HG02610 (cell line): ENCODE data around the gene LRMDA.

Source experiments
- ATAC-seq: cut with Tn5 transposase; IDR thresholded peaks from one replicate; pipeline ENCODE4 v1.9.1; 2021; ENCODE audit warnings: mild to moderate bottlenecking, moderate library complexity; ENCODE audit not compliant: unreplicated experiment

Gene LRMDA

GRCh38 chr10:75694790-75695189 lies 263.4 kb downstream of the LRMDA start:
- no peak for ATAC-seq

- no peak for ATAC-seq
These were observed 264.6 kb downstream of the LRMDA start for GRCh38 chr10:75695994-75696393.

- no peak for ATAC-seq
These were observed 265.1 kb downstream of the LRMDA start for GRCh38 chr10:75696536-75696935.

GRCh38 chr10:75703191-75703854 lies 271.9 kb downstream of the LRMDA start:
- ATAC-seq: no peak

- no peak for ATAC-seq
These were observed 274.0 kb downstream of the LRMDA start for GRCh38 chr10:75705426-75705825.

GRCh38 chr10:75707080-75707840 lies 275.8 kb downstream of the LRMDA start:
- ATAC-seq: no peak

- no peak for ATAC-seq
These were observed 276.6 kb downstream of the LRMDA start for GRCh38 chr10:75708060-75708459.

GRCh38 chr10:75709245-75709644 lies 277.8 kb downstream of the LRMDA start:
- ATAC-seq: no peak

- no peak for ATAC-seq
These were observed 278.4 kb downstream of the LRMDA start for GRCh38 chr10:75709811-75710210.

GRCh38 chr10:75712242-75712880 lies 280.9 kb downstream of the LRMDA start:
- ATAC-seq: no peak

- ATAC-seq: no peak
These were observed 285.1 kb downstream of the LRMDA start for GRCh38 chr10:75716506-75716905.

- no peak for ATAC-seq
These were observed 285.9 kb downstream of the LRMDA start for GRCh38 chr10:75717126-75717916.

- no peak for ATAC-seq
These were observed 287.6 kb downstream of the LRMDA start for GRCh38 chr10:75718991-75719390.

GRCh38 chr10:75720157-75720556 lies 288.7 kb downstream of the LRMDA start:
- ATAC-seq: no peak

GRCh38 chr10:75722020-75722419 lies 290.6 kb downstream of the LRMDA start:
- ATAC-seq: no peak

GRCh38 chr10:75722609-75723008 lies 291.2 kb downstream of the LRMDA start:
- no peak for ATAC-seq

- no peak for ATAC-seq
These were observed 292.0 kb downstream of the LRMDA start for GRCh38 chr10:75723319-75723980.

GRCh38 chr10:75724047-75724446 lies 292.6 kb downstream of the LRMDA start:
- ATAC-seq: no peak

GRCh38 chr10:75726522-75727483 lies 295.4 kb downstream of the LRMDA start:
- no peak for ATAC-seq

- no peak for ATAC-seq
These were observed 299.4 kb downstream of the LRMDA start for GRCh38 chr10:75730847-75731246.
